Measurements from ENCODE around the gene ZNF541. TPM values are rescaled to one million over a fixed set of nuclear protein-coding genes. Genes with fewer than 3 reads are reported as not detected.

ZNF541 gene, protein sequence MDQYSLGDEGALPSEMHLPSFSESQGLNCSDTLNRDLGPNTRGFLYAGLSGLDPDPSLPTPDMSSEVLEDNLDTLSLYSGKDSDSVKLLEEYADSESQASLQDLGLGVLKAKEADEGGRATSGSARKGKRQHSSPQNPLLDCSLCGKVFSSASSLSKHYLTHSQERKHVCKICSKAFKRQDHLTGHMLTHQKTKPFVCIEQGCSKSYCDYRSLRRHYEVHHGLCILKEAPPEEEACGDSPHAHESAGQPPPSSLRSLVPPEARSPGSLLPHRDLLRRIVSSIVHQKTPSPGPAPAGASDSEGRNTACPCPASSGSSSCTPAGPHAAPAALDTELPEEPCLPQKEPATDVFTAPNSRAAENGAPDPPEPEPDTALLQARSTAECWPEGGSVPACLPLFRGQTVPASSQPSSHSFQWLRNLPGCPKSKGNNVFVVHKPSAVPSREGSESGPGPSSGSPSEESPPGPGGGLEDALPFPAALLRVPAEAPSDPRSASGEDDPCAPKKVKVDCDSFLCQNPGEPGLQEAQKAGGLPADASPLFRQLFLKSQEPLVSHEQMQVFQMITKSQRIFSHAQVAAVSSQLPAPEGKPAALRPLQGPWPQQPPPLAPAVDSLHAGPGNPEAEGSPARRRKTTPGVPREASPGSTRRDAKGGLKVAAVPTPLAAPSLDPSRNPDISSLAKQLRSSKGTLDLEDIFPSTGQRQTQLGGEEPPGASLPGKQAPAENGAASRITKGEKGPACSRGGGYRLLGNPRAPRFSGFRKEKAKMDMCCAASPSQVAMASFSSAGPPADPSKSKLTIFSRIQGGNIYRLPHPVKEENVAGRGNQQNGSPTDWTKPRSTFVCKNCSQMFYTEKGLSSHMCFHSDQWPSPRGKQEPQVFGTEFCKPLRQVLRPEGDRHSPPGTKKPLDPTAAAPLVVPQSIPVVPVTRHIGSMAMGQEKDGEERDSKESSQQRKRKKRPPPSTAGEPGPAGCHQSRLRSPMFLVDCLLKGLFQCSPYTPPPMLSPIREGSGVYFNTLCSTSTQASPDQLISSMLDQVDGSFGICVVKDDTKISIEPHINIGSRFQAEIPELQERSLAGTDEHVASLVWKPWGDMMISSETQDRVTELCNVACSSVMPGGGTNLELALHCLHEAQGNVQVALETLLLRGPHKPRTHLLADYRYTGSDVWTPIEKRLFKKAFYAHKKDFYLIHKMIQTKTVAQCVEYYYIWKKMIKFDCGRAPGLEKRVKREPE (N-terminal part only)
- polyA plus RNA-seq, result not detected in 2 replicates
- polyA minus RNA-seq, result not detected in 2 replicates

DNA sequence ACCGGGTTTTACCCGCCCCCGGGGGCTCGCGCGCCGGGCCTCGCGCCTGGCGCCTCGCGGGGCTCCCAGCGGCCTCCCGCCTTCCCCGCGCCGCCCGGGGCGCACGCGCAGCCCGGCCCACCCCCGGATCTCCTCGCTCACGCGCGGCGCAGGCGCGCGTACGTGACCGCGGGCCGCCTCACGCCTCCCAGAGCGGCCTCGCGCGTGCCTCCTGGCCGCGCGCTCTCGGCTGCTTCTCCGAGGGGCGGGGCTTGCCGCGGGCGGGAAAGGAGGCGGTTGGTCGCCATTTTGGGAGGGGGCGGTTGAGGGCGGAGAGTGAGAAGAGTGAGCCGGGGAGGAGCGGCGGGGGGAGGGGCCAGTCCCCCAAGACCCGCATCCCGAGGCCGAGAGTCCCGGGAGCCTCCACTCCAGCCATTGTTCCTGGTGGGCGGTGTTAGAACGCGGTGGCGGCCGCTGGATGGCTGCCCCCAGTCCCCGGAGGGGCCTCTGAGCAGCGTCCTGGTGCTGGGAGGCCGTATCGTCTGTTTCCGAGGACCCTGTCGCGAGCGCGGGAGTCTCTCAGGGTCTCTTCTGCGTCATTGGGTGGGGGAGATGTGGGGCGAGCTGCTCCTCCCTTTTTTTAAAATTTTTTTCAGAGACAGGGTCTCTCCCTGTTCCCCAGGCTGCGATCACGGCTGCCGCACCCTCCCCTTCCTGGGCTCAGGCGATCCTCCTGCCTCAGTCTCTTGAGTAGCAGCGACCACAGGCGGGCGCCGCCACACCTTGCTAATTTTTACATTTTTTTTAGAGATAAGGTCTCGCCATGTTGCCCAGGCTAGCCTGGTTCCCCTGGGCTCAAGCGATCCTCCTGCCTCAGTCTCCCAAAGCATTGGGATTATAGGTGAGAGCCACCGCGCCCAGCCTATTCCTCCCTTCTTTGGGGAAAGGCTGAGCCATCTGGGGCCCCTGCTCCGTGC lies at the start of gene ZNF541:
Gene ZNF541 (minus strand): TSS at position 78 of the 956 bp plus-strand sequence. CDS start 17,292 bp downstream, outside the sequence.
- no peak within 1 kb of the TSS for H3K4me3 ChIP-seq (ENCODE audit: low read length)
- H3K27me3 ChIP-seq (ENCODE audit: insufficient read depth, low read depth, low read length), result no peaks in the 10 kb centered on the region
- TF ChIP-seq, protein P1, sequence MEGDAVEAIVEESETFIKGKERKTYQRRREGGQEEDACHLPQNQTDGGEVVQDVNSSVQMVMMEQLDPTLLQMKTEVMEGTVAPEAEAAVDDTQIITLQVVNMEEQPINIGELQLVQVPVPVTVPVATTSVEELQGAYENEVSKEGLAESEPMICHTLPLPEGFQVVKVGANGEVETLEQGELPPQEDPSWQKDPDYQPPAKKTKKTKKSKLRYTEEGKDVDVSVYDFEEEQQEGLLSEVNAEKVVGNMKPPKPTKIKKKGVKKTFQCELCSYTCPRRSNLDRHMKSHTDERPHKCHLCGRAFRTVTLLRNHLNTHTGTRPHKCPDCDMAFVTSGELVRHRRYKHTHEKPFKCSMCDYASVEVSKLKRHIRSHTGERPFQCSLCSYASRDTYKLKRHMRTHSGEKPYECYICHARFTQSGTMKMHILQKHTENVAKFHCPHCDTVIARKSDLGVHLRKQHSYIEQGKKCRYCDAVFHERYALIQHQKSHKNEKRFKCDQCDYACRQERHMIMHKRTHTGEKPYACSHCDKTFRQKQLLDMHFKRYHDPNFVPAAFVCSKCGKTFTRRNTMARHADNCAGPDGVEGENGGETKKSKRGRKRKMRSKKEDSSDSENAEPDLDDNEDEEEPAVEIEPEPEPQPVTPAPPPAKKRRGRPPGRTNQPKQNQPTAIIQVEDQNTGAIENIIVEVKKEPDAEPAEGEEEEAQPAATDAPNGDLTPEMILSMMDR (IDR thresholded peaks at IDR 0.05; ENCODE audit: poor library complexity, severe bottlenecking), result no peak
- TF ChIP-seq EZH2 (IDR thresholded peaks at IDR 0.05; ENCODE audit: borderline replicate concordance, insufficient read depth, low read length, poor library complexity, severe bottlenecking) (no peak), SMC3 (conservative IDR thresholded peaks at IDR 0.05; ENCODE audit: poor library complexity) (no peak), MXI1 (conservative IDR thresholded peaks at IDR 0.05; ENCODE audit: poor library complexity, severe bottlenecking) (no peak), EP300 (conservative IDR thresholded peaks at IDR 0.05; ENCODE audit: poor library complexity, severe bottlenecking) (no peak), TAF1 (IDR thresholded peaks at IDR 0.05; ENCODE audit: low read depth) (no peak), RAD21 (conservative IDR thresholded peaks at IDR 0.05) (no peak), POLR2AphosphoS5 (IDR thresholded peaks at IDR 0.05) (no peak)
- TF ChIP-seq, protein P2, sequence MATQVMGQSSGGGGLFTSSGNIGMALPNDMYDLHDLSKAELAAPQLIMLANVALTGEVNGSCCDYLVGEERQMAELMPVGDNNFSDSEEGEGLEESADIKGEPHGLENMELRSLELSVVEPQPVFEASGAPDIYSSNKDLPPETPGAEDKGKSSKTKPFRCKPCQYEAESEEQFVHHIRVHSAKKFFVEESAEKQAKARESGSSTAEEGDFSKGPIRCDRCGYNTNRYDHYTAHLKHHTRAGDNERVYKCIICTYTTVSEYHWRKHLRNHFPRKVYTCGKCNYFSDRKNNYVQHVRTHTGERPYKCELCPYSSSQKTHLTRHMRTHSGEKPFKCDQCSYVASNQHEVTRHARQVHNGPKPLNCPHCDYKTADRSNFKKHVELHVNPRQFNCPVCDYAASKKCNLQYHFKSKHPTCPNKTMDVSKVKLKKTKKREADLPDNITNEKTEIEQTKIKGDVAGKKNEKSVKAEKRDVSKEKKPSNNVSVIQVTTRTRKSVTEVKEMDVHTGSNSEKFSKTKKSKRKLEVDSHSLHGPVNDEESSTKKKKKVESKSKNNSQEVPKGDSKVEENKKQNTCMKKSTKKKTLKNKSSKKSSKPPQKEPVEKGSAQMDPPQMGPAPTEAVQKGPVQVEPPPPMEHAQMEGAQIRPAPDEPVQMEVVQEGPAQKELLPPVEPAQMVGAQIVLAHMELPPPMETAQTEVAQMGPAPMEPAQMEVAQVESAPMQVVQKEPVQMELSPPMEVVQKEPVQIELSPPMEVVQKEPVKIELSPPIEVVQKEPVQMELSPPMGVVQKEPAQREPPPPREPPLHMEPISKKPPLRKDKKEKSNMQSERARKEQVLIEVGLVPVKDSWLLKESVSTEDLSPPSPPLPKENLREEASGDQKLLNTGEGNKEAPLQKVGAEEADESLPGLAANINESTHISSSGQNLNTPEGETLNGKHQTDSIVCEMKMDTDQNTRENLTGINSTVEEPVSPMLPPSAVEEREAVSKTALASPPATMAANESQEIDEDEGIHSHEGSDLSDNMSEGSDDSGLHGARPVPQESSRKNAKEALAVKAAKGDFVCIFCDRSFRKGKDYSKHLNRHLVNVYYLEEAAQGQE (IDR thresholded peaks at IDR 0.05; ENCODE audit: borderline replicate concordance), result no peak
- H3F3A ChIP-seq (ENCODE audit: insufficient read depth, low read length, poor library complexity, severe bottlenecking), result no peaks in the 10 kb centered on the region
- H3K9ac ChIP-seq (ENCODE audit: low read length), result no peak within 1 kb of the TSS
- no peak within 1 kb of the TSS for H3K27ac ChIP-seq (ENCODE audit: low read length)
- no peak within 1 kb of the TSS for H3K4me2 ChIP-seq (ENCODE audit: low read length)
- H2AFZ ChIP-seq (ENCODE audit: low read depth, low read length), result no peak within 1 kb of the TSS
- no peaks in the 10 kb centered on the region for H3K9me3 ChIP-seq (ENCODE audit: low read length)
- no peaks in the 10 kb centered on the region for H3K36me3 ChIP-seq (ENCODE audit: insufficient read depth, low read length)
- H3K79me2 ChIP-seq (replicated peaks; ENCODE audit: insufficient read depth, low read length), result no peaks in the 10 kb centered on the region
- no peaks in the 10 kb centered on the region for H4K20me1 ChIP-seq (ENCODE audit: insufficient read depth)
- no peaks in the 10 kb centered on the region for H3K9me2 ChIP-seq (ENCODE audit: insufficient read depth, low read length)

Data from neural cell (in vitro differentiated cells).